Measurements from ENCODE around the gene MAP3K5. TPM values are rescaled to one million over a fixed set of nuclear protein-coding genes. Genes with fewer than 3 reads are reported as not detected.

MAP3K5 gene
- total and polyA plus RNA-seq, 2 donors (not counting 3 experiments of a cell fraction or from before 2014, with no cell fraction given), result 1.5 to 7.0 TPM

GRCh38 chr6:136840276-136841001, 48.2 kb upstream of the MAP3K5 start:
- Histone ChIP-seq H3K79me2 (ENCODE audit: control insufficient read depth, insufficient read depth, low read length) (no peaks in the 10 kb centered on the region), H4K20me1 (replicated peaks; ENCODE audit: control insufficient read depth, extremely low read depth, insufficient read depth, low read length) (no peaks in the 10 kb centered on the region), H3K36me3 (ENCODE audit: control insufficient read depth in 2 of 2, extremely low read depth in 1 of 2, insufficient read depth in 2 of 2, low read length in 2 of 2) (no peaks in the 10 kb centered on the region), H3K4me1 (ENCODE audit: control insufficient read depth, extremely low read depth, insufficient read depth, low read length) (no peaks in the 10 kb centered on the region), H3K9ac (replicated peaks; ENCODE audit: extremely low read depth, insufficient read depth, low read length) (no peak overlapping the region), H2AFZ (ENCODE audit: low read depth, low read length) (no peak overlapping the region), H3K9me3 (replicated peaks; ENCODE audit: control insufficient read depth, insufficient read depth, low read length) (no peaks in the 10 kb centered on the region), H3K9me1 (replicated peaks; ENCODE audit: control insufficient read depth, extremely low read depth, insufficient read depth, low read length) (no peaks in the 10 kb centered on the region), H3K4me2 (ENCODE audit: insufficient read depth, low read length) (no peak overlapping the region), H3K4me3 (replicated peaks in 1 of 3; ENCODE audit: insufficient read depth in 1 of 3, low read depth in 1 of 3, low read length in 3 of 3) (no peak overlapping the region), H3K27me3 (ENCODE audit: control insufficient read depth in 2 of 2, insufficient read depth in 2 of 2, low read length in 2 of 2) (no peaks in the 10 kb centered on the region), H3K27ac (ENCODE audit: insufficient read depth, low read depth, low read length) (no peak overlapping the region)
- ChIA-PET CTCF (no interaction called here), POLR2A (no interaction called here)
- FAIRE-seq (no peak), DNase-seq (ENCODE audit: low read depth, low spot score) (no peak)
- no peak for TF ChIP-seq EZH2 (IDR thresholded peaks at IDR 0.05; ENCODE audit: borderline replicate concordance, low read depth, low read length, severe bottlenecking)
- TF ChIP-seq CTCF (IDR thresholded peaks at IDR 0.05; ENCODE audit: extremely low read depth in 1 of 2, insufficient read depth in 1 of 2, low read depth in 1 of 2, low read length in 2 of 2), result no peak
- no peak for TF ChIP-seq MAX (IDR thresholded peaks at IDR 0.05; ENCODE audit: insufficient read depth, insufficient read length)
- no peak for TF ChIP-seq MYC (IDR thresholded peaks at IDR 0.05; ENCODE audit: low read depth, low read length)
- no peak for TF ChIP-seq POLR2AphosphoS5 (IDR thresholded peaks at IDR 0.05; ENCODE audit: insufficient read depth, low read depth, low read length)
- no peak for TF ChIP-seq JUN (IDR thresholded peaks at IDR 0.05; ENCODE audit: borderline replicate concordance, insufficient read depth, insufficient read length, low read depth)
- TF ChIP-seq GATA2 (IDR thresholded peaks at IDR 0.05; ENCODE audit: insufficient read depth, insufficient read length, low read depth, low read length), result no peak
- no peak for TF ChIP-seq POLR2A (IDR thresholded peaks at IDR 0.05; ENCODE audit: low read depth, low read length)
- TF ChIP-seq FOS (IDR thresholded peaks at IDR 0.05; ENCODE audit: borderline replicate concordance, insufficient read depth, low read length), result no peak
- dilution Hi-C loops (cut with MboI; ENCODE audit: extremely low pct_ligation_motif_present, low sequenced_read_pairs) (no loop called here), intact Hi-C loops (cut with micrococcal nuclease) (no loop called here)
- BruUV-seq (replicated peaks), result no TSS peak

Measured in endothelial cell of umbilical vein (primary cell).